Gastrocnemius medialis (tissue), 4 donors: ENCODE measurements around the gene KLHL42. TPM values are rescaled to one million over a fixed set of nuclear protein-coding genes. Genes with fewer than 3 reads are reported as not detected.

Experiments
- ATAC-seq, 2 donors: fragments of 150-250 bp; one replicate each; pipeline ENCODE4 v1.9.1; 2016
- DNase-seq, 2 donors: peaks; one replicate each; pipeline ENCODE4 v3.0.0-alpha.2; 2019
- H3K27ac ChIP-seq, 4 donors: fragments of 200-600 bp; sonication (generic); 1 replicate in 1 of 4; 2 replicates in 3 of 4; pipeline ENCODE4 v1.5.1; 2016 to 2018; ENCODE audit warnings: mild to moderate bottlenecking in 2 of 4, moderate library complexity in 1 of 4
- H3K27me3 ChIP-seq, 3 donors: fragments of 200-600 bp; sonication (generic) in 2 of 3; 1 replicate in 1 of 3; 2 replicates in 2 of 3; pipeline versions ENCODE4 v1.5.1 to v1.6.0; 2016 to 2019; ENCODE audit warnings: mild to moderate bottlenecking in 1 of 3, moderate library complexity in 1 of 3
- H3K36me3 ChIP-seq, 2 donors: fragments of 200-600 bp; sonication (generic) in 1 of 2; one replicate each; pipeline ENCODE4 v1.5.1; 2017 to 2018
- H3K4me1 ChIP-seq, 2 donors: fragments of 200-600 bp; sonication (generic) in 1 of 2; one replicate each; pipeline ENCODE4 v1.5.1; 2016 to 2017; ENCODE audit warnings: mild to moderate bottlenecking in 2 of 2
- H3K4me3 ChIP-seq, 4 donors: fragments of 200-600 bp; sonication (generic) in 3 of 4; 1 replicate in 1 of 4; 2 replicates in 3 of 4; pipeline ENCODE4 v1.5.1; 2016 to 2019; ENCODE audit warnings: mild to moderate bottlenecking in 2 of 4
- H3K9me3 ChIP-seq, 3 donors: fragments of 200-600 bp; sonication (generic) in 2 of 3; 1 replicate in 1 of 3; 2 replicates in 2 of 3; pipeline ENCODE4 v1.5.1; 2016 to 2019
- CTCF ChIP-seq, 5 experiments: fragments of 450-650 bp in 3 of 5; fragments of 200-600 bp in 2 of 5; sonication (generic) in 2 of 5; IDR thresholded peaks in 4 of 5; conservative IDR thresholded peaks in 1 of 5; 1 replicate in 4 of 5; 2 replicates in 1 of 5; pipeline ENCODE4 v1.5.1; 2016 to 2019; ENCODE audit warnings: antibody characterized with exemption in 5 of 5, mild to moderate bottlenecking in 3 of 5, moderate library complexity in 3 of 5
- POLR2A ChIP-seq, 2 donors: fragments of 450-650 bp; IDR thresholded peaks; one replicate each; pipeline ENCODE4 v1.6.1; 2017; ENCODE audit warnings: antibody characterized with exemption in 2 of 2, mild to moderate bottlenecking in 2 of 2, moderate library complexity in 2 of 2
- in situ Hi-C, 4 donors: fragments of 200-750 bp; cut with MboI; loops; one replicate each; pipeline versions ENCODE4 v1.15.0 to v1.8.0; 2017; ENCODE audit warnings: low sequenced_read_pairs in 4 of 4
- intact Hi-C: fragments of 100-400 bp; cut with DNase I; formaldehyde crosslinking; loops from one replicate; pipeline ENCODE4 v1.15.1; 2023; ENCODE audit warnings: low total_unique reads
- total RNA-seq, 4 donors: library from RNA; depleted of rRNA; stranded (reverse); fragments of >200 nt; gene quantifications; one replicate each; pipeline versions ENCODE4 v1.1.0 to v1.2.3, GENCODE V29; 2016

Gene KLHL42
- total RNA-seq, 4 donors from 2014 or later = 3.4 to 6.2 (median 4.4) TPM

GRCh38 chr12:27802936-27803335, 22.9 kb downstream of the KLHL42 start:
- intact Hi-C loops (no loop called here), in situ Hi-C loops (no loop called here)
- Histone ChIP-seq H3K27me3 (no peaks in the 10 kb centered on the region), H3K36me3 (peaks cover 2 to 8% of the 10 kb centered on the region in 2 donors), H3K4me1 (no peaks in the 10 kb centered on the region), H3K4me3 (no peak overlapping the region), H3K9me3 (no peaks in the 10 kb centered on the region), H3K27ac (no peak overlapping the region)
- no peak for ATAC-seq
- no peak for DNase-seq
- TF ChIP-seq CTCF (IDR thresholded peaks at IDR 0.05 in 4 of 5, conservative IDR thresholded peaks at IDR 0.05 in 1 of 5) (no peak), POLR2A (IDR thresholded peaks at IDR 0.05) (no peak)

GRCh38 chr12:27805238-27805637, 25.2 kb downstream of the KLHL42 start:
- intact Hi-C loops (no loop called here), in situ Hi-C loops (no loop called here)
- no peaks in the 10 kb centered on the region for H3K36me3 ChIP-seq
- H3K27ac ChIP-seq = no peak overlapping the region
- no peaks in the 10 kb centered on the region for H3K9me3 ChIP-seq
- H3K27me3 ChIP-seq = no peaks in the 10 kb centered on the region
- H3K4me3 ChIP-seq = no peak overlapping the region
- DNase-seq (no peak), ATAC-seq (no peak)
- no peaks in the 10 kb centered on the region for H3K4me1 ChIP-seq
- no peak for TF ChIP-seq CTCF (IDR thresholded peaks at IDR 0.05 in 4 of 5, conservative IDR thresholded peaks at IDR 0.05 in 1 of 5)
- no peak for TF ChIP-seq POLR2A (IDR thresholded peaks at IDR 0.05)

- no peaks in the 10 kb centered on the region for H3K27me3 ChIP-seq
- H3K4me3 ChIP-seq = no peak overlapping the region
- H3K9me3 ChIP-seq = no peaks in the 10 kb centered on the region
- TF ChIP-seq CTCF (IDR thresholded peaks at IDR 0.05 in 4 of 5, conservative IDR thresholded peaks at IDR 0.05 in 1 of 5) = no peak
- no peak for TF ChIP-seq POLR2A (IDR thresholded peaks at IDR 0.05)
- no peak overlapping the region for H3K27ac ChIP-seq
- DNase-seq (no peak), ATAC-seq (no peak)
- intact Hi-C loops (no loop called here), in situ Hi-C loops (no loop called here)
- H3K36me3 ChIP-seq = no peaks in the 10 kb centered on the region
- no peaks in the 10 kb centered on the region for H3K4me1 ChIP-seq
Measured at GRCh38 chr12:27806259-27806658, 26.2 kb downstream of the KLHL42 start.

GRCh38 chr12:27807063-27807703, 27.1 kb downstream of the KLHL42 start:
- H3K4me3 ChIP-seq = no peak overlapping the region
- intact Hi-C loops (no loop called here), in situ Hi-C loops (no loop called here)
- H3K36me3 ChIP-seq = no peaks in the 10 kb centered on the region
- DNase-seq = no peak
- no peak for TF ChIP-seq POLR2A (IDR thresholded peaks at IDR 0.05)
- no peak for TF ChIP-seq CTCF (IDR thresholded peaks at IDR 0.05 in 4 of 5, conservative IDR thresholded peaks at IDR 0.05 in 1 of 5)
- H3K4me1 ChIP-seq = no peaks in the 10 kb centered on the region
- H3K9me3 ChIP-seq = no peaks in the 10 kb centered on the region
- no peak overlapping the region for H3K27ac ChIP-seq
- ATAC-seq = no peak
- H3K27me3 ChIP-seq = no peaks in the 10 kb centered on the region

GRCh38 chr12:27808841-27809240, 28.8 kb downstream of the KLHL42 start:
- Histone ChIP-seq H3K4me3 (no peak overlapping the region), H3K4me1 (no peaks in the 10 kb centered on the region), H3K27ac (no peak overlapping the region), H3K36me3 (no peaks in the 10 kb centered on the region), H3K27me3 (no peaks in the 10 kb centered on the region), H3K9me3 (no peaks in the 10 kb centered on the region)
- ATAC-seq (no peak), DNase-seq (no peak)
- in situ Hi-C loops = no loop called here
- TF ChIP-seq CTCF (IDR thresholded peaks at IDR 0.05 in 4 of 5, conservative IDR thresholded peaks at IDR 0.05 in 1 of 5) = no peak
- no peak for TF ChIP-seq POLR2A (IDR thresholded peaks at IDR 0.05)
- intact Hi-C loops = no loop called here
